PC-3 (cell line): ENCODE results near the gene PLA2G2E. TPM values are rescaled to one million over a fixed set of nuclear protein-coding genes. Genes with fewer than 3 reads are reported as not detected.

Experiments
- ATAC-seq: fragments of 200-7000 bp; cut with Tn5 transposase; 2 replicates; pipeline ENCODE4 v1.9.1; 2020; ENCODE audit warnings: mild to moderate bottlenecking, moderate library complexity
- BruUV-seq: library from RNA; stranded (reverse); fragments of 400-500 nt; replicated peaks from 2 replicates; lab custom pipeline; 2021; lab: Mats Ljungman, UMichigan
- CTCF ChIA-PET: fragments of 300-600 bp; sonication (Branson Sonifier 250); formaldehyde crosslinking; loops from one replicate; lab custom pipeline; 2022; ENCODE audit warnings: antibody characterized with exemption; lab: Charles Lee
- POLR2A ChIA-PET: fragments of 300-600 bp; sonication (Branson Sonifier 250); formaldehyde crosslinking; loops from one replicate; lab custom pipeline; 2022; ENCODE audit warnings: antibody characterized with exemption; ENCODE audit not compliant: unreplicated experiment; lab: Charles Lee
- DNase-seq: peaks from one replicate; pipeline ENCODE4 v3.0.0-alpha.2; 2015
- H2AFZ ChIP-seq: fragments of 300-600 bp; sonication (generic); 2 replicates; pipeline ENCODE4 v1.6.0; 2016; ENCODE audit warnings: antibody characterized with exemption, low read length
- H3F3A ChIP-seq: fragments of 300-600 bp; sonication (generic); one replicate; pipeline ENCODE4 v1.6.0; 2017; ENCODE audit warnings: antibody characterized with exemption, low read length, control low read depth, mild to moderate bottlenecking; ENCODE audit not compliant: unreplicated experiment
- H3K27ac ChIP-seq: fragments of 300-600 bp; sonication (generic); 2 replicates; pipeline ENCODE4 v1.5.1; 2016; ENCODE audit warnings: mild to moderate bottlenecking, low read length
- H3K27me3 ChIP-seq: fragments of 300-600 bp; sonication (generic); 2 replicates; pipeline ENCODE4 v1.6.1; 2016; ENCODE audit warnings: low read length, mixed read lengths
- H3K36me3 ChIP-seq: fragments of 300-600 bp; sonication (generic); 2 replicates; pipeline ENCODE4 v1.6.1; 2016; ENCODE audit warnings: low read depth, mixed run types, low read length, mixed read lengths
- H3K4me1 ChIP-seq: fragments of 300-600 bp; sonication (generic); 2 replicates; pipeline ENCODE4 v1.5.1; 2016; ENCODE audit warnings: low read length; ENCODE audit not compliant: insufficient read depth
- H3K4me2 ChIP-seq: fragments of 300-600 bp; sonication (generic); 2 replicates; pipeline ENCODE4 v1.6.0; 2016; ENCODE audit warnings: low read length
- H3K4me3 ChIP-seq: fragments of 300-600 bp; sonication (generic); 2 replicates; pipeline ENCODE4 v1.5.1; 2016; ENCODE audit warnings: mild to moderate bottlenecking, low read length, mixed read lengths
- H3K79me2 ChIP-seq: fragments of 300-600 bp; sonication (generic); 2 replicates; pipeline ENCODE4 v1.6.1; 2017; ENCODE audit warnings: low read length, mixed read lengths
- H3K9ac ChIP-seq: fragments of 300-600 bp; sonication (generic); 2 replicates; pipeline ENCODE4 v1.6.0; 2016; ENCODE audit warnings: mild to moderate bottlenecking, low read length
- H3K9me2 ChIP-seq: fragments of 300-600 bp; sonication (generic); replicated peaks from 2 replicates; pipeline ENCODE4 v1.6.1; 2016; ENCODE audit warnings: mixed run types, low read length, mixed read lengths
- H3K9me3 ChIP-seq: fragments of 300-600 bp; sonication (generic); 2 replicates; pipeline ENCODE4 v1.6.1; 2016; ENCODE audit warnings: low read length, mixed read lengths
- H4K20me1 ChIP-seq: fragments of 300-600 bp; sonication (generic); 2 replicates; pipeline ENCODE4 v1.6.1; 2016; ENCODE audit warnings: low read length, mixed read lengths
- CTCF ChIP-seq: fragments of 300-600 bp; sonication (generic); conservative IDR thresholded peaks from 2 replicates; pipeline ENCODE4 v1.5.1; 2017; ENCODE audit warnings: antibody characterized with exemption, low read depth, mild to moderate bottlenecking, low read length
- EZH2 ChIP-seq: fragments of 300-600 bp; sonication (generic); IDR thresholded peaks from one replicate; pipeline ENCODE4 v1.6.1; 2017; ENCODE audit warnings: antibody characterized with exemption, mild to moderate bottlenecking, low read length; ENCODE audit not compliant: unreplicated experiment
- EZH2phosphoT487 ChIP-seq: fragments of 300-600 bp; sonication (generic); IDR thresholded peaks from 2 replicates; pipeline ENCODE4 v1.6.1; 2018; ENCODE audit warnings: mild to moderate bottlenecking, antibody characterized with exemption, low read length, borderline replicate concordance
- intact Hi-C: fragments of 100-400 bp; cut with micrococcal nuclease; formaldehyde crosslinking; loops from 2 replicates; pipeline ENCODE4 v1.9.0; 2023
- total RNA-seq: library from RNA; depleted of rRNA; stranded (reverse); fragments of >200 nt; gene quantifications from 2 replicates; pipeline ENCODE4 v1.2.3, GENCODE V29; 2014

The PLA2G2E gene
- total RNA-seq, 1 experiment from 2014 or later = not detected

GRCh38 chr1:19909392-19909791 is 14.0 kb downstream of the PLA2G2E start:
- Histone ChIP-seq H3K36me3 (peaks cover 83% of the 10 kb centered on the region), H3K9ac (no peak overlapping the region), H3K4me1 (peaks cover 9% of the 10 kb centered on the region), H3K9me2 (no peaks in the 10 kb centered on the region), H3K27ac (no peak overlapping the region), H3K79me2 (peaks cover 12% of the 10 kb centered on the region), H3K9me3 (no peaks in the 10 kb centered on the region), H3F3A (peaks cover 1% of the 10 kb centered on the region), H4K20me1 (no peaks in the 10 kb centered on the region), H3K4me2 (no peak overlapping the region), H3K4me3 (no peak overlapping the region), H2AFZ (no peak overlapping the region), H3K27me3 (no peaks in the 10 kb centered on the region)
- TF ChIP-seq CTCF (no peak), EZH2 (no peak), EZH2phosphoT487 (no peak)
- ChIA-PET CTCF (no interaction called here), POLR2A (no interaction called here)
- ATAC-seq (no peak), DNase-seq (no peak)
- no TSS peak for BruUV-seq
- intact Hi-C loops = no loop called here

- Histone ChIP-seq H3K27ac (no peak overlapping the region), H3K4me3 (no peak overlapping the region), H3F3A (peaks cover 7% of the 10 kb centered on the region), H3K9ac (no peak overlapping the region), H3K27me3 (no peaks in the 10 kb centered on the region), H3K9me3 (no peaks in the 10 kb centered on the region), H4K20me1 (no peaks in the 10 kb centered on the region), H3K4me1 (peaks cover 26% of the 10 kb centered on the region), H3K4me2 (no peak overlapping the region), H3K36me3 (peaks cover 73% of the 10 kb centered on the region), H2AFZ (no peak overlapping the region), H3K79me2 (peaks cover 14% of the 10 kb centered on the region), H3K9me2 (no peaks in the 10 kb centered on the region)
- ChIA-PET CTCF (no interaction called here), POLR2A (no interaction called here)
- DNase-seq (no peak), ATAC-seq (no peak)
- BruUV-seq = no TSS peak
- intact Hi-C loops = no loop called here
- TF ChIP-seq CTCF (no peak), EZH2phosphoT487 (no peak), EZH2 (no peak)
Measured at GRCh38 chr1:19907456-19907855, 16.0 kb downstream of the PLA2G2E start.

GRCh38 chr1:19903621-19904020 is 19.8 kb downstream of the PLA2G2E start:
- TF ChIP-seq EZH2 (no peak), CTCF (no peak), EZH2phosphoT487 (no peak)
- Histone ChIP-seq H3K4me3 (peak overlapping the region; percentile 20; the same call in 1 of the 2 replicates), H3K79me2 (peaks cover 33% of the 10 kb centered on the region), H2AFZ (no peak overlapping the region), H3K9me3 (no peaks in the 10 kb centered on the region), H3K36me3 (peaks cover 75% of the 10 kb centered on the region), H3K27me3 (no peaks in the 10 kb centered on the region), H3K4me1 (peaks cover 29% of the 10 kb centered on the region), H3K4me2 (peak overlapping the region; percentile 53), H3K9me2 (no peaks in the 10 kb centered on the region), H3F3A (peaks cover 7% of the 10 kb centered on the region), H3K9ac (peak overlapping the region; percentile 83), H3K27ac (peak overlapping the region; percentile 94), H4K20me1 (no peaks in the 10 kb centered on the region)
- DNase-seq (peak; percentile 97), ATAC-seq (peak; percentile 97)
- ChIA-PET POLR2A (no interaction called here), CTCF (interaction anchor here (1.3 kb wide), 1 partner anchor 14 kb away, joined by 15 read pairs; no protein-coding TSS in a partner anchor)
- no TSS peak for BruUV-seq
- intact Hi-C loops = loop anchor here (1.0 kb wide), 2 partner anchors 9 to 21 kb away; partner anchors contain the start of gene OTUD3
